Measurements from ENCODE around the gene MED17. TPM values are rescaled to one million over a fixed set of nuclear protein-coding genes. Genes with fewer than 3 reads are reported as not detected.

The MED17 gene
- total and polyA plus RNA-seq, 2 of the 13 experiments (the other 11 are each of a cell fraction or from before 2014, with no cell fraction given): 23.1 to 37.0 TPM

- TF ChIP-seq, protein P1, sequence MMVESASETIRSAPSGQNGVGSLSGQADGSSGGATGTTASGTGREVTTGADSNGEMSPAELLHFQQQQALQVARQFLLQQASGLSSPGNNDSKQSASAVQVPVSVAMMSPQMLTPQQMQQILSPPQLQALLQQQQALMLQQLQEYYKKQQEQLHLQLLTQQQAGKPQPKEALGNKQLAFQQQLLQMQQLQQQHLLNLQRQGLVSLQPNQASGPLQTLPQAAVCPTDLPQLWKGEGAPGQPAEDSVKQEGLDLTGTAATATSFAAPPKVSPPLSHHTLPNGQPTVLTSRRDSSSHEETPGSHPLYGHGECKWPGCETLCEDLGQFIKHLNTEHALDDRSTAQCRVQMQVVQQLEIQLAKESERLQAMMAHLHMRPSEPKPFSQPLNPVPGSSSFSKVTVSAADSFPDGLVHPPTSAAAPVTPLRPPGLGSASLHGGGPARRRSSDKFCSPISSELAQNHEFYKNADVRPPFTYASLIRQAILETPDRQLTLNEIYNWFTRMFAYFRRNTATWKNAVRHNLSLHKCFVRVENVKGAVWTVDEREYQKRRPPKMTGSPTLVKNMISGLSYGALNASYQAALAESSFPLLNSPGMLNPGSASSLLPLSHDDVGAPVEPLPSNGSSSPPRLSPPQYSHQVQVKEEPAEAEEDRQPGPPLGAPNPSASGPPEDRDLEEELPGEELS (CRISPR knock-in tag; IDR thresholded peaks at IDR 0.05): peak; percentile 79
- TF ChIP-seq RXRB (CRISPR knock-in tag; IDR thresholded peaks at IDR 0.05; ENCODE audit: borderline replicate concordance): no peak
- no peak for TF ChIP-seq ZNF780A (CRISPR knock-in tag; IDR thresholded peaks at IDR 0.05)
- no peak for TF ChIP-seq RFX3 (CRISPR knock-in tag; IDR thresholded peaks at IDR 0.05)
- TF ChIP-seq DDIT3 (CRISPR knock-in tag; IDR thresholded peaks at IDR 0.05): no peak
- TF ChIP-seq EHMT2 (IDR thresholded peaks at IDR 0.05; ENCODE audit: borderline replicate concordance, low read depth, low read length): no peak
- TF ChIP-seq ZNF446 (CRISPR knock-in tag; IDR thresholded peaks at IDR 0.05): peak; percentile 35; the same call in 1 of the 2 replicates
- no peak for TF ChIP-seq IRX3 (CRISPR knock-in tag; IDR thresholded peaks at IDR 0.05; ENCODE audit: borderline replicate concordance, low read depth)
- no peak for TF ChIP-seq ZNF460 (CRISPR knock-in tag; IDR thresholded peaks at IDR 0.05; ENCODE audit: borderline replicate concordance)
- no peak for TF ChIP-seq TSC22D2 (CRISPR knock-in tag; IDR thresholded peaks at IDR 0.05; ENCODE audit: borderline replicate concordance)
- TF ChIP-seq ZNF674 (CRISPR knock-in tag; IDR thresholded peaks at IDR 0.05; ENCODE audit: low read depth): no peak
- no peak for TF ChIP-seq ZNF562 (CRISPR knock-in tag; IDR thresholded peaks at IDR 0.05; ENCODE audit: borderline replicate concordance)
- TF ChIP-seq ZNF441 (CRISPR knock-in tag; IDR thresholded peaks at IDR 0.05; ENCODE audit: borderline replicate concordance): peak; percentile 80
- TF ChIP-seq ZFP90 (CRISPR knock-in tag; IDR thresholded peaks at IDR 0.05; ENCODE audit: borderline replicate concordance): no peak
- TF ChIP-seq ARID2 (CRISPR knock-in tag; IDR thresholded peaks at IDR 0.05; ENCODE audit: borderline replicate concordance): no peak
- TF ChIP-seq POLR2A (IDR thresholded peaks at IDR 0.05; ENCODE audit: insufficient read depth in 1 of 2, low read depth in 2 of 2, low read length in 2 of 2): peak; percentile 82 to 95
- no peak for TF ChIP-seq ZNF274 (CRISPR knock-in tag; IDR thresholded peaks at IDR 0.05)
- 0 out of 2 replicates have a peak, but pooled peaks have one; percentile 19 for TF ChIP-seq ZMYM3 (CRISPR knock-in tag; IDR thresholded peaks at IDR 0.05)
- peak; percentile 69 for TF ChIP-seq POGZ (CRISPR knock-in tag; IDR thresholded peaks at IDR 0.05)
- TF ChIP-seq ZNF530 (CRISPR knock-in tag; IDR thresholded peaks at IDR 0.05; ENCODE audit: low read depth): no peak
- TF ChIP-seq IRF2 (CRISPR knock-in tag; IDR thresholded peaks at IDR 0.05): peak; percentile 67; the same call in 1 of the 2 replicates
- TF ChIP-seq, protein P2, sequence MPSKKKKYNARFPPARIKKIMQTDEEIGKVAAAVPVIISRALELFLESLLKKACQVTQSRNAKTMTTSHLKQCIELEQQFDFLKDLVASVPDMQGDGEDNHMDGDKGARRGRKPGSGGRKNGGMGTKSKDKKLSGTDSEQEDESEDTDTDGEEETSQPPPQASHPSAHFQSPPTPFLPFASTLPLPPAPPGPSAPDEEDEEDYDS (CRISPR knock-in tag; IDR thresholded peaks at IDR 0.05): peak; percentile 95
- TF ChIP-seq SIN3B (IDR thresholded peaks at IDR 0.05; ENCODE audit: low read length): peak; percentile 47; the same call in 1 of the 2 replicates
- no peak for TF ChIP-seq SOX6 (IDR thresholded peaks at IDR 0.05)
- peak; percentile 64 for TF ChIP-seq SOX6 (CRISPR knock-in tag; IDR thresholded peaks at IDR 0.05)
- TF ChIP-seq NCOR1 (IDR thresholded peaks at IDR 0.05; ENCODE audit: borderline replicate concordance, low read length): no peak; the same call in 1 of the 2 replicates
- TF ChIP-seq, protein P3, sequence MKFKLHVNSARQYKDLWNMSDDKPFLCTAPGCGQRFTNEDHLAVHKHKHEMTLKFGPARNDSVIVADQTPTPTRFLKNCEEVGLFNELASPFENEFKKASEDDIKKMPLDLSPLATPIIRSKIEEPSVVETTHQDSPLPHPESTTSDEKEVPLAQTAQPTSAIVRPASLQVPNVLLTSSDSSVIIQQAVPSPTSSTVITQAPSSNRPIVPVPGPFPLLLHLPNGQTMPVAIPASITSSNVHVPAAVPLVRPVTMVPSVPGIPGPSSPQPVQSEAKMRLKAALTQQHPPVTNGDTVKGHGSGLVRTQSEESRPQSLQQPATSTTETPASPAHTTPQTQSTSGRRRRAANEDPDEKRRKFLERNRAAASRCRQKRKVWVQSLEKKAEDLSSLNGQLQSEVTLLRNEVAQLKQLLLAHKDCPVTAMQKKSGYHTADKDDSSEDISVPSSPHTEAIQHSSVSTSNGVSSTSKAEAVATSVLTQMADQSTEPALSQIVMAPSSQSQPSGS (CRISPR knock-in tag; IDR thresholded peaks at IDR 0.05): no peak
Observed at GRCh38 chr11:93784145-93784934, at the start of gene MED17 (continued).

Measured in HepG2 (cell line).